HepG2 (cell line): ENCODE measurements around the gene CLDN16. TPM values are rescaled to one million over a fixed set of nuclear protein-coding genes. Genes with fewer than 3 reads are reported as not detected.

Experiments used
- ARNT2 ChIP-seq: sonication (generic); formaldehyde crosslinking; IDR thresholded peaks from 2 replicates; pipeline ENCODE4 v1.8.0; 2022; ENCODE audit warnings: mild to moderate bottlenecking, low read depth, missing genetic modification reagents, moderate library complexity
- BRCA1 ChIP-seq: sonication (generic); formaldehyde crosslinking; IDR thresholded peaks from 2 replicates; pipeline ENCODE4 v1.4.0; 2020; ENCODE audit warnings: missing genetic modification reagents
- CBX1 ChIP-seq: IDR thresholded peaks from one replicate; pipeline ENCODE4 v1.6.1; 2016; ENCODE audit warnings: antibody characterized with exemption, low read depth
- FOXP4 ChIP-seq: sonication (generic); formaldehyde crosslinking; IDR thresholded peaks from 2 replicates; pipeline ENCODE4 v1.4.0; 2020; ENCODE audit warnings: missing genetic modification reagents
- GATAD2A ChIP-seq: IDR thresholded peaks from 2 replicates; pipeline ENCODE4 v1.6.1; 2016
- HNF1A ChIP-seq, 2 experiments: sonication (generic) in 1 of 2; formaldehyde crosslinking in 1 of 2; IDR thresholded peaks; 2 replicates each; pipeline versions ENCODE4 v1.4.0 to v1.6.1; 2016 to 2020; ENCODE audit warnings: borderline replicate concordance in 1 of 2, low read depth in 1 of 2, mild to moderate bottlenecking in 1 of 2, missing genetic modification reagents in 1 of 2
- KLF9 ChIP-seq: IDR thresholded peaks from 2 replicates; pipeline ENCODE4 v1.6.1; 2016; ENCODE audit warnings: low read depth
- ONECUT2 ChIP-seq: sonication (generic); formaldehyde crosslinking; IDR thresholded peaks from 2 replicates; pipeline ENCODE4 v1.4.0; 2020; ENCODE audit warnings: missing genetic modification reagents
- PPARG ChIP-seq: conservative IDR thresholded peaks from 2 replicates; pipeline ENCODE4 v1.6.1; 2016; ENCODE audit warnings: missing biosample characterization, missing genetic modification reagents
- RAD21 ChIP-seq: fragments of 450-650 bp; formaldehyde crosslinking; IDR thresholded peaks from 2 replicates; pipeline ENCODE4 v1.5.0; 2020; ENCODE audit warnings: mild to moderate bottlenecking
- TFE3 ChIP-seq: IDR thresholded peaks from 2 replicates; pipeline ENCODE4 v1.6.1; 2016
- ZGPAT ChIP-seq: IDR thresholded peaks from 2 replicates; pipeline ENCODE4 v1.6.1; 2016; ENCODE audit warnings: mild to moderate bottlenecking
- ZNF138 ChIP-seq: sonication (generic); formaldehyde crosslinking; IDR thresholded peaks from 2 replicates; pipeline ENCODE4 v1.5.0; 2020; ENCODE audit warnings: mild to moderate bottlenecking, low read depth, missing genetic modification reagents
- ZNF331 ChIP-seq: sonication (generic); formaldehyde crosslinking; IDR thresholded peaks from 2 replicates; pipeline ENCODE4 v1.4.0; 2020; ENCODE audit warnings: missing genetic modification reagents
- ZNF441 ChIP-seq: sonication (generic); formaldehyde crosslinking; IDR thresholded peaks from 2 replicates; pipeline ENCODE4 v1.7.0; 2021; ENCODE audit warnings: missing genetic modification reagents, borderline replicate concordance
- ZNF556 ChIP-seq: sonication (generic); formaldehyde crosslinking; IDR thresholded peaks from 2 replicates; pipeline ENCODE4 v1.4.0; 2020; ENCODE audit warnings: mild to moderate bottlenecking, missing genetic modification reagents, borderline replicate concordance
- ZNF577 ChIP-seq: sonication (generic); formaldehyde crosslinking; IDR thresholded peaks from 2 replicates; pipeline ENCODE4 v1.4.0; 2020; ENCODE audit warnings: mild to moderate bottlenecking, low read depth, missing genetic modification reagents, borderline replicate concordance
- polyA plus RNA-seq, 8 experiments: library from polyadenylated mRNA; depleted of rRNA in 3 of 8; stranded (reverse) in 7 of 8; unstranded in 1 of 8; fragments of >200 nt; fragmentation: Illumina TruSeq in 4 of 8; extraction: Trizol in 4 of 8; gene quantifications; 2 replicates each; pipeline versions ENCODE4 v1.2.1 to v1.2.3, GENCODE V29; 2011 to 2016; ENCODE audit warnings: low read depth in 4 of 8, missing spikeins in 1 of 8, mixed read lengths in 1 of 8; ENCODE audit not compliant: insufficient read depth in 1 of 8
- total RNA-seq, 5 experiments: library from RNA; depleted of rRNA; stranded (reverse); fragments of >200 nt; fragmentation: Illumina TruSeq; extraction: Trizol; gene quantifications; 2 replicates each; pipeline ENCODE4 v1.2.3, GENCODE V29; 2016; ENCODE audit warnings: low read depth in 1 of 5

Gene CLDN16
- total and polyA plus RNA-seq, 2 of the 13 experiments (the other 11 are each of a cell fraction or from before 2014, with no cell fraction given): 0.13 to 0.24 TPM

- TF ChIP-seq TFE3 (CRISPR knock-in tag): no peak
- TF ChIP-seq BRCA1 (CRISPR knock-in tag): no peak
- 0 out of 2 replicates have a peak, but pooled peaks have one; percentile 27 for TF ChIP-seq ZNF441 (CRISPR knock-in tag)
- no peak for TF ChIP-seq KLF9 (CRISPR knock-in tag)
- 0 out of 2 replicates have a peak, but pooled peaks have one; percentile 55 for TF ChIP-seq ARNT2 (CRISPR knock-in tag)
- 0 out of 2 replicates have a peak, but pooled peaks have one; percentile 25 for TF ChIP-seq PPARG (CRISPR knock-in tag)
- TF ChIP-seq ZNF331 (CRISPR knock-in tag): peak; percentile 42; the same call in 1 of the 2 replicates
- TF ChIP-seq CBX1: peak; percentile 71
- TF ChIP-seq ZNF577 (CRISPR knock-in tag): no peak
- TF ChIP-seq RAD21 (CRISPR knock-in tag): peak; percentile 59
- no peak for TF ChIP-seq ZNF138
- TF ChIP-seq ZGPAT (CRISPR knock-in tag): peak; percentile 69; the same call in 1 of the 2 replicates
- peak; percentile 24; the same call in 1 of the 2 replicates for TF ChIP-seq HNF1A (IDR thresholded peaks at IDR 0.05; ENCODE audit: low read depth)
- no peak for TF ChIP-seq HNF1A (CRISPR knock-in tag; IDR thresholded peaks at IDR 0.05; ENCODE audit: borderline replicate concordance)
- 0 out of 2 replicates have a peak, but pooled peaks have one; percentile 23 for TF ChIP-seq ONECUT2 (CRISPR knock-in tag)
- 0 out of 2 replicates have a peak, but pooled peaks have one; percentile 66 for TF ChIP-seq FOXP4 (CRISPR knock-in tag)
- peak; percentile 19; the same call in 1 of the 2 replicates for TF ChIP-seq ZNF556 (CRISPR knock-in tag)
- peak; percentile 49 for TF ChIP-seq GATAD2A (CRISPR knock-in tag)
These were observed 36.8 kb downstream of the CLDN16 start (continued) for GRCh38 chr3:190424478-190425439.
